ENCODE data around the gene FLT3LG. TPM values are rescaled to one million over a fixed set of nuclear protein-coding genes. Genes with fewer than 3 reads are reported as not detected.

The FLT3LG gene
- total RNA-seq, 6 experiments from 2014 or later: 0.80 to 4.4 (median 2.3) TPM

DNA sequence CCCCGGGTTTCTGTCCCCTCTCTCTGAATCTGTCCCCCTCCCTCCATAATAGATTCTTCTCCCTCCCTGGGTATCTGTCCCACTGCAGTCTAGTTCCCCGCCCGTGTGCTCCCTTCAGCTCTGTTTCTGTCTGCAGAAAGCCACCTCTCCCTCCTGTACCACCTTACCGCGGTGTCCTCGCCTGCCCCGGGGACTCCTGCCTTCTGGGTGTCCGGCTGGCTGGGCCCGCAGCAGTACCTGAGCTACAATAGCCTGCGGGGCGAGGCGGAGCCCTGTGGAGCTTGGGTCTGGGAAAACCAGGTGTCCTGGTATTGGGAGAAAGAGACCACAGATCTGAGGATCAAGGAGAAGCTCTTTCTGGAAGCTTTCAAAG lies 39.7 kb downstream of the FLT3LG start:
- H3K27ac ChIP-seq: peak overlapping the region in 1 of 3 donors; percentile 76
- no peak for TF ChIP-seq POLR2A (IDR thresholded peaks at IDR 0.05)
- TF ChIP-seq, protein P1, sequence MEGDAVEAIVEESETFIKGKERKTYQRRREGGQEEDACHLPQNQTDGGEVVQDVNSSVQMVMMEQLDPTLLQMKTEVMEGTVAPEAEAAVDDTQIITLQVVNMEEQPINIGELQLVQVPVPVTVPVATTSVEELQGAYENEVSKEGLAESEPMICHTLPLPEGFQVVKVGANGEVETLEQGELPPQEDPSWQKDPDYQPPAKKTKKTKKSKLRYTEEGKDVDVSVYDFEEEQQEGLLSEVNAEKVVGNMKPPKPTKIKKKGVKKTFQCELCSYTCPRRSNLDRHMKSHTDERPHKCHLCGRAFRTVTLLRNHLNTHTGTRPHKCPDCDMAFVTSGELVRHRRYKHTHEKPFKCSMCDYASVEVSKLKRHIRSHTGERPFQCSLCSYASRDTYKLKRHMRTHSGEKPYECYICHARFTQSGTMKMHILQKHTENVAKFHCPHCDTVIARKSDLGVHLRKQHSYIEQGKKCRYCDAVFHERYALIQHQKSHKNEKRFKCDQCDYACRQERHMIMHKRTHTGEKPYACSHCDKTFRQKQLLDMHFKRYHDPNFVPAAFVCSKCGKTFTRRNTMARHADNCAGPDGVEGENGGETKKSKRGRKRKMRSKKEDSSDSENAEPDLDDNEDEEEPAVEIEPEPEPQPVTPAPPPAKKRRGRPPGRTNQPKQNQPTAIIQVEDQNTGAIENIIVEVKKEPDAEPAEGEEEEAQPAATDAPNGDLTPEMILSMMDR (IDR thresholded peaks at IDR 0.05): no peak
- H3K27me3 ChIP-seq: no peaks in the 10 kb centered on the region
- DNase-seq: no peak
- peak; percentile 4 to 28 (median 6) for ATAC-seq
- H3K9me3 ChIP-seq: no peaks in the 10 kb centered on the region
- intact Hi-C loops (cut with DNase I): no loop called here
- H3K4me3 ChIP-seq: peak overlapping the region; percentile 44 to 90 (median 87)
- WGBS (ENCODE audit: insufficient coverage, low coverage, low lambda C conversion rate, missing lambda C conversion rate): 14% methylated on average over 12 of the region's 12 CpGs
- peaks cover 0 to 11% (median 0%) of the 10 kb centered on the region in 4 donors for H3K36me3 ChIP-seq
- H3K4me1 ChIP-seq: peaks cover 0 to 17% (median 5%) of the 10 kb centered on the region in 4 donors

DNA sequence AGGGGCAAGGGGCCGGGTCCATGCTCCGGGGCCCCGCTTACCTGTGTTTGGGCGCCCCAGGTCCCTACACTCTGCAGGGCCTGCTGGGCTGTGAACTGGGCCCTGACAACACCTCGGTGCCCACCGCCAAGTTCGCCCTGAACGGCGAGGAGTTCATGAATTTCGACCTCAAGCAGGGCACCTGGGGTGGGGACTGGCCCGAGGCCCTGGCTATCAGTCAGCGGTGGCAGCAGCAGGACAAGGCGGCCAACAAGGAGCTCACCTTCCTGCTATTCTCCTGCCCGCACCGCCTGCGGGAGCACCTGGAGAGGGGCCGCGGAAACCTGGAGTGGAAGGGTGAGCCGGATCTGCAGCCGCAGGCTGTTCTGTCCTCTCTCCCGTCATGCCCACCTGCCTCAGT lies 40.1 kb downstream of the FLT3LG start:
- intact Hi-C loops (cut with DNase I): no loop called here
- Histone ChIP-seq H3K9me3 (no peaks in the 10 kb centered on the region), H3K36me3 (peaks cover 0 to 11% (median 0%) of the 10 kb centered on the region in 4 donors), H3K27me3 (no peaks in the 10 kb centered on the region), H3K4me3 (peak overlapping the region; percentile 44 to 90 (median 87)), H3K4me1 (peaks cover 0 to 17% (median 5%) of the 10 kb centered on the region in 4 donors), H3K27ac (peak overlapping the region in 1 of 3 donors; percentile 76)
- ATAC-seq: peak; percentile 3 to 31 (median 12)
- WGBS (ENCODE audit: insufficient coverage, low coverage, low lambda C conversion rate, missing lambda C conversion rate): 27% methylated on average over 7 of the region's 21 CpGs
- peak in 2 of 3 donors; percentile 38 to 72 for DNase-seq
- no peak for TF ChIP-seq POLR2A (IDR thresholded peaks at IDR 0.05)
- TF ChIP-seq, protein P1 (IDR thresholded peaks at IDR 0.05): no peak

DNA sequence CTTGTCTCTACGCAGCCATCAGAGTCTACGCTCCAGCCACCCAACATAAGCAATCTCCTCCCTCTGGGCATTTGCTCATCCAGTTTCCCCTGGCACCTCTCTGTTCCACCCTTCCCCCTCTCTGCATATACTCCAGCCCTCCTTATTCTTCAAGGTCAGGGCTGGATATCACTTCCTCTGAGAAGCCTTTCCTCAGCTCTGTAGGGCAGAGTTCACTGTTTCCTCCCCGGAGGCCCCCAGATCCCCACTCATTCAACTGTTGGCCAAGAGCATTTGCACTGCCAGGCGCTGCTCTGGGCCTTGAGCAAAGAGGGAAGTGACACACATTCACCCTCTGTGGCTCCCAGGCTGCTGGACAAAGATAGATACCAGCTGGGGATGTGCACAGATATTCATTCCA lies 41.8 kb downstream of the FLT3LG start:
- peaks cover 0 to 18% (median 0%) of the 10 kb centered on the region in 4 donors for H3K36me3 ChIP-seq
- TF ChIP-seq, protein P1 (IDR thresholded peaks at IDR 0.05): no peak
- no peak for TF ChIP-seq POLR2A (IDR thresholded peaks at IDR 0.05)
- H3K27ac ChIP-seq: peak overlapping the region in 2 of 3 donors; percentile 12 to 33

DNA sequence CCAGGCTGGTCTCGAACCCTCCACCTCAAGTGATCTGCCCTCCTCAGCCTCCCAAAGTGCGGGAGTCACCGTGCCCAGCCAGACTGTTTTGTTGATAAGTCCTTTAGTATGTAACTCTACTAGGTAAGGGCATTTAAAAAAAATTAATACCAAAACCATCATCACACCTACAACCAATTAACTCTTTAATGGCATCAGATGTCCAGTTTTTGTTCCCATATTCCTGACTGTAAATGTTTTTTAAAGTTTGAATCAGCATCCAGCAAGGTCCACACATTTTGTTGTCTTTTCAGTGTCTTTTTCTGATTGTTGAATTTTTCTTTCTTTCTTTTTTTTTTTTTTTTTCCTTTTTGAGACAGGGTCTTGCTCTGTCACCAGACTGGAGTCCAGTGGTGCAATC lies 44.0 kb downstream of the FLT3LG start:
- H3K4me3 ChIP-seq: no peak overlapping the region
- no peaks in the 10 kb centered on the region for H3K27me3 ChIP-seq
- no peak for DNase-seq
- ATAC-seq: no peak
- TF ChIP-seq, protein P1 (IDR thresholded peaks at IDR 0.05): no peak
- TF ChIP-seq POLR2A (IDR thresholded peaks at IDR 0.05): no peak
- WGBS (ENCODE audit: insufficient coverage, low coverage, low lambda C conversion rate, missing lambda C conversion rate): no CpG with 5 or more reads among the region's 3 CpGs
- peaks cover 0 to 31% (median 2%) of the 10 kb centered on the region in 4 donors for H3K36me3 ChIP-seq
- intact Hi-C loops (cut with DNase I): no loop called here
- no peak overlapping the region for H3K27ac ChIP-seq
- H3K4me1 ChIP-seq: peaks cover 0 to 17% (median 5%) of the 10 kb centered on the region in 4 donors
- no peaks in the 10 kb centered on the region for H3K9me3 ChIP-seq

More for the DNA sequence above, 41.8 kb downstream of the FLT3LG start:
- Histone ChIP-seq H3K4me3 (no peak overlapping the region), H3K9me3 (no peaks in the 10 kb centered on the region), H3K4me1 (peaks cover 0 to 17% (median 5%) of the 10 kb centered on the region in 4 donors), H3K27me3 (no peaks in the 10 kb centered on the region)
- intact Hi-C loops (cut with DNase I): no loop called here
- ATAC-seq (peak; percentile 40 to 59 (median 44)), DNase-seq (peak in 1 of 3 donors; percentile 55)
- WGBS (ENCODE audit: insufficient coverage, low coverage, low lambda C conversion rate, missing lambda C conversion rate): 64% methylated on average over 4 of the region's 4 CpGs
